Chondrocyte (in vitro differentiated cells): ENCODE measurements around the gene TCF4. TPM values are rescaled to one million over a fixed set of nuclear protein-coding genes. Genes with fewer than 3 reads are reported as not detected.
A peak's percentile ranks its signal among the peaks of the same experiment; 100 is the strongest.

Experiments
- DNase-seq: peaks from one replicate; pipeline ENCODE4 v3.0.0; 2021; ENCODE audit warnings: mixed read lengths, low spot score
- H3K27ac Mint-ChIP-seq: one replicate; pipeline ENCODE4 v1.8.0; 2021; ENCODE audit warnings: mild to moderate bottlenecking, moderate library complexity, mixed read lengths; ENCODE audit not compliant: unreplicated experiment
- H3K27me3 Mint-ChIP-seq: 2 replicates; pipeline ENCODE4 v1.8.0; 2021; ENCODE audit warnings: low read depth, mixed read lengths
- H3K36me3 Mint-ChIP-seq: 2 replicates; pipeline ENCODE4 v1.8.0; 2021; ENCODE audit warnings: low read depth, mixed read lengths
- H3K4me1 Mint-ChIP-seq: 2 replicates; pipeline ENCODE4 v1.8.0; 2021; ENCODE audit warnings: low read depth, mild to moderate bottlenecking, mixed read lengths
- H3K4me3 Mint-ChIP-seq: one replicate; pipeline ENCODE4 v1.8.0; 2021; ENCODE audit warnings: mild to moderate bottlenecking, moderate library complexity, mixed read lengths; ENCODE audit not compliant: unreplicated experiment
- H3K9me3 Mint-ChIP-seq: 2 replicates; pipeline ENCODE4 v1.8.0; 2021; ENCODE audit warnings: low read depth, mixed read lengths
- CTCF ChIP-seq: fragments of 200-600 bp; sonication (generic); IDR thresholded peaks from 2 replicates; pipeline ENCODE4 v1.5.0; 2021; ENCODE audit warnings: antibody characterized with exemption, mild to moderate bottlenecking, moderate library complexity
- total RNA-seq: library from RNA; stranded (reverse); gene quantifications from 3 replicates; pipeline ENCODE4 v1.2.1, GENCODE V29; 2021

Gene TCF4
- total RNA-seq, 1 donor from 2014 or later: 36.8 TPM

GRCh38 chr18:55318951-55319441 is 269.0 kb downstream of the TCF4 start:
- peak overlapping the region; percentile 96 for H3K27ac Mint-ChIP-seq
- H3K27me3 Mint-ChIP-seq: no peaks in the 10 kb centered on the region
- no peaks in the 10 kb centered on the region for H3K9me3 Mint-ChIP-seq
- no peak for DNase-seq
- peak overlapping the region; percentile 55 for H3K4me3 Mint-ChIP-seq
- TF ChIP-seq CTCF: no peak
- peaks cover 64% of the 10 kb centered on the region for H3K4me1 Mint-ChIP-seq
- no peaks in the 10 kb centered on the region for H3K36me3 Mint-ChIP-seq

- Mint-ChIP-seq H3K4me1 (peaks cover 59% of the 10 kb centered on the region), H3K4me3 (peak overlapping the region; percentile 29)
Measured at GRCh38 chr18:55317864-55318263, 270.1 kb downstream of the TCF4 start.

GRCh38 chr18:55317324-55317723 is 270.7 kb downstream of the TCF4 start:
- DNase-seq: no peak
- Mint-ChIP-seq H3K36me3 (no peaks in the 10 kb centered on the region), H3K4me1 (peaks cover 56% of the 10 kb centered on the region), H3K4me3 (no peak overlapping the region), H3K27me3 (no peaks in the 10 kb centered on the region), H3K27ac (peak overlapping the region; percentile 33), H3K9me3 (no peaks in the 10 kb centered on the region)
- TF ChIP-seq CTCF: no peak

More at GRCh38 chr18:55317864-55318263, 270.1 kb downstream of the TCF4 start:
- Mint-ChIP-seq H3K27me3 (no peaks in the 10 kb centered on the region), H3K36me3 (no peaks in the 10 kb centered on the region), H3K9me3 (no peaks in the 10 kb centered on the region), H3K27ac (peak overlapping the region; percentile 96)
- no peak for TF ChIP-seq CTCF
- DNase-seq: no peak

GRCh38 chr18:55316486-55317184 is 271.4 kb downstream of the TCF4 start:
- Mint-ChIP-seq H3K36me3 (no peaks in the 10 kb centered on the region), H3K4me1 (peaks cover 55% of the 10 kb centered on the region), H3K27me3 (no peaks in the 10 kb centered on the region), H3K4me3 (peak overlapping the region; percentile 0), H3K9me3 (no peaks in the 10 kb centered on the region), H3K27ac (no peak overlapping the region)
- TF ChIP-seq CTCF: no peak
- DNase-seq: no peak

- TF ChIP-seq CTCF: no peak
- DNase-seq: no peak
- Mint-ChIP-seq H3K27me3 (no peaks in the 10 kb centered on the region), H3K36me3 (no peaks in the 10 kb centered on the region), H3K27ac (no peak overlapping the region), H3K9me3 (no peaks in the 10 kb centered on the region), H3K4me3 (no peak overlapping the region), H3K4me1 (peaks cover 44% of the 10 kb centered on the region)
Measured at GRCh38 chr18:55314615-55315237, 273.3 kb downstream of the TCF4 start.
